WERI-Rb-1 (cell line): Measurements from ENCODE around the gene DDX10.

ENCODE experiments used
- DNase-seq: peaks from one replicate; pipeline ENCODE4 v3.0.0-alpha.2; 2020
- H3K27ac ChIP-seq: fragments of 250-450 bp; sonication (Bioruptor Pico); 2 replicates; pipeline ENCODE4 v1.5.1; 2020; ENCODE audit warnings: mild to moderate bottlenecking, moderate library complexity
- H3K27me3 ChIP-seq: fragments of 250-450 bp; sonication (Bioruptor Pico); 2 replicates; pipeline ENCODE4 v1.5.1; 2021; ENCODE audit warnings: mild to moderate bottlenecking, low read depth, moderate library complexity; ENCODE audit not compliant: insufficient read depth, severe bottlenecking
- H3K36me3 ChIP-seq: fragments of 250-450 bp; sonication (Bioruptor Pico); 2 replicates; pipeline ENCODE4 v1.5.1; 2020; ENCODE audit warnings: mild to moderate bottlenecking, moderate library complexity
- H3K4me3 ChIP-seq: 2 replicates; pipeline ENCODE4 v1.5.1; 2011; ENCODE audit warnings: low read depth, mild to moderate bottlenecking, control low read depth, low read length
- H3K9me3 ChIP-seq: fragments of 250-450 bp; sonication (Bioruptor Pico); 2 replicates; pipeline ENCODE4 v1.5.1; 2021; ENCODE audit warnings: mild to moderate bottlenecking, moderate library complexity; ENCODE audit not compliant: severe bottlenecking
- TF ChIP-seq, protein P1 (sequence below): IDR thresholded peaks from 2 replicates; pipeline ENCODE4 v1.5.1; 2011; ENCODE audit warnings: low read depth, mild to moderate bottlenecking, control low read depth, inconsistent platforms, low read length

Gene DDX10

GRCh38 chr11:108984523-108984922 lies 319.7 kb downstream of the DDX10 start:
- Histone ChIP-seq H3K4me3 (no peak overlapping the region), H3K36me3 (no peaks in the 10 kb centered on the region), H3K27me3 (no peaks in the 10 kb centered on the region), H3K27ac (no peak overlapping the region), H3K9me3 (no peaks in the 10 kb centered on the region)
- TF ChIP-seq, protein P1, sequence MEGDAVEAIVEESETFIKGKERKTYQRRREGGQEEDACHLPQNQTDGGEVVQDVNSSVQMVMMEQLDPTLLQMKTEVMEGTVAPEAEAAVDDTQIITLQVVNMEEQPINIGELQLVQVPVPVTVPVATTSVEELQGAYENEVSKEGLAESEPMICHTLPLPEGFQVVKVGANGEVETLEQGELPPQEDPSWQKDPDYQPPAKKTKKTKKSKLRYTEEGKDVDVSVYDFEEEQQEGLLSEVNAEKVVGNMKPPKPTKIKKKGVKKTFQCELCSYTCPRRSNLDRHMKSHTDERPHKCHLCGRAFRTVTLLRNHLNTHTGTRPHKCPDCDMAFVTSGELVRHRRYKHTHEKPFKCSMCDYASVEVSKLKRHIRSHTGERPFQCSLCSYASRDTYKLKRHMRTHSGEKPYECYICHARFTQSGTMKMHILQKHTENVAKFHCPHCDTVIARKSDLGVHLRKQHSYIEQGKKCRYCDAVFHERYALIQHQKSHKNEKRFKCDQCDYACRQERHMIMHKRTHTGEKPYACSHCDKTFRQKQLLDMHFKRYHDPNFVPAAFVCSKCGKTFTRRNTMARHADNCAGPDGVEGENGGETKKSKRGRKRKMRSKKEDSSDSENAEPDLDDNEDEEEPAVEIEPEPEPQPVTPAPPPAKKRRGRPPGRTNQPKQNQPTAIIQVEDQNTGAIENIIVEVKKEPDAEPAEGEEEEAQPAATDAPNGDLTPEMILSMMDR = no peak
- DNase-seq = no peak

DNA sequence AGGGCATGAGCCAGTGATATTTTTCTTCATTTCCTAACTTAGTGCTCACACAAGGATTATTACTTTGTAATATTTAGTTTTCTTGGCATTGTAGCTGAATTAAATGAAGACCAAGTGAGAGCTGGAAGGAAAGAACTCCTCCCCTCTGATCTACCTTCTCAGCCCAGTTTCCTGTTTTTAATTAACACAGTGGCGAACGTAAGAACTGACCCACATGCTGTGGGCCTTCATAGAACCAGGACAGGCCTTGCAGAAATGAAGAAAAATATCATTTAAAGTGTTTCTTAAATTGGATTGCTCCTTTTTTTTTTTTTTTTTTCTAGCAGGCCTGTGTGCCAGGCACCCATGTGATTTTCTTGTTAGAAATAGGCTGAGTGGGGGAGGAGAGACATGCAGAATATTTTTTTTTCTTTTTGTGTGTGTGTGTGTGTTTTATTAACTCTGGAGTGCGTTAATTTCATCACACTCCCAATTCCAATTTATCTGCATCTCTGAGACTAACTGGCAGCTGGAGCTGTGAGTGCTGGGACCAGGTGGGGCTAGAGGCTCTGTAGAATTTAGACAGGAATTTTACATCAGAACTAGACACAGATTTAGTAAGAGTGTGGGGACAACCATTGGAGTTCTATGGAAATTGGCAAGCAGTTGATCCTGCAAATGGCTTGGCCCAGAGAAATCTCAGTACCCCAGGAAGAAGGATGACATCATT lies 320.5 kb downstream of the DDX10 start:
- no peaks in the 10 kb centered on the region for H3K27me3 ChIP-seq
- no peak for DNase-seq
- no peak overlapping the region for H3K4me3 ChIP-seq
- no peak overlapping the region for H3K27ac ChIP-seq
- H3K36me3 ChIP-seq = no peaks in the 10 kb centered on the region
- no peaks in the 10 kb centered on the region for H3K9me3 ChIP-seq
- TF ChIP-seq, protein P1 = no peak

- Histone ChIP-seq H3K27me3 (no peaks in the 10 kb centered on the region), H3K4me3 (no peak overlapping the region), H3K27ac (no peak overlapping the region), H3K9me3 (no peaks in the 10 kb centered on the region), H3K36me3 (no peaks in the 10 kb centered on the region)
- TF ChIP-seq, protein P1 = no peak
- DNase-seq = no peak
Measured at GRCh38 chr11:108985945-108986279, 321.0 kb downstream of the DDX10 start.
